SK-N-SH (cell line): ENCODE measurements around the gene AIMP1. TPM values are rescaled to one million over a fixed set of nuclear protein-coding genes. Genes with fewer than 3 reads are reported as not detected.

Source experiments
- CTCF ChIA-PET: fragments of 300-600, 350-600 bp; formaldehyde crosslinking; extraction: SDS; loops from one replicate; lab custom pipeline; 2021; lab: Yijun Ruan, JAX
- POLR2A ChIA-PET: fragments of 350-600 bp; sonication (Branson Sonifier 250); formaldehyde crosslinking; extraction: SDS; loops from one replicate; lab custom pipeline; 2020; ENCODE audit warnings: antibody characterized with exemption, inconsistent platforms; lab: Yijun Ruan, JAX
- DNase-seq: peaks from one replicate; pipeline ENCODE4 v3.0.0; 2012
- H2AFZ ChIP-seq: fragments of 200-600 bp; sonication (generic); 2 replicates; pipeline ENCODE4 v1.8.1; 2016; ENCODE audit warnings: antibody characterized with exemption, mild to moderate bottlenecking, low read depth
- H3F3A ChIP-seq: fragments of 200-600 bp; sonication (generic); replicated peaks from 2 replicates; pipeline ENCODE3; 2016; ENCODE audit warnings: antibody characterized with exemption, mild to moderate bottlenecking; ENCODE audit not compliant: insufficient read depth
- H3K27ac ChIP-seq, 2 experiments: fragments of 200-500 bp in 1 of 2; fragments of 200-600 bp in 1 of 2; sonication (Bioruptor generic) in 1 of 2; sonication (generic), shearing (Covaris generic) in 1 of 2; 2 replicates each; pipeline versions ENCODE4 v1.5.1 to v1.6.1; 2014 to 2016; ENCODE audit warnings: low read depth in 2 of 2, inconsistent platforms in 1 of 2, low read length in 1 of 2, mild to moderate bottlenecking in 1 of 2, mixed read lengths in 1 of 2
- H3K27me3 ChIP-seq: fragments of 200-600 bp; sonication (generic), shearing (Covaris generic); 2 replicates; pipeline ENCODE4 v1.6.1; 2016; ENCODE audit warnings: mixed run types; ENCODE audit not compliant: insufficient read depth
- H3K36me3 ChIP-seq, 2 experiments: fragments of 200-500 bp in 1 of 2; fragments of 200-600 bp in 1 of 2; sonication (Bioruptor generic) in 1 of 2; sonication (generic) in 1 of 2; replicated peaks in 1 of 2; 2 replicates each; pipeline versions ENCODE3 to v1.5.1; 2014 to 2016; ENCODE audit warnings: low read length in 1 of 2, mild to moderate bottlenecking in 1 of 2; ENCODE audit not compliant: insufficient read depth in 2 of 2, control insufficient read depth in 1 of 2
- H3K4me1 ChIP-seq, 2 experiments: fragments of 200-500 bp in 1 of 2; fragments of 200-600 bp in 1 of 2; sonication (Bioruptor generic) in 1 of 2; sonication (generic), shearing (Covaris generic) in 1 of 2; 2 replicates each; pipeline versions ENCODE4 v1.5.1 to v1.6.1; 2014 to 2016; ENCODE audit warnings: low read depth in 1 of 2, low read length in 1 of 2, mixed run types in 1 of 2; ENCODE audit not compliant: insufficient read depth in 2 of 2, control insufficient read depth in 1 of 2
- H3K4me2 ChIP-seq: fragments of 200-600 bp; sonication (generic), shearing (Covaris generic); 2 replicates; pipeline ENCODE4 v1.6.1; 2017; ENCODE audit warnings: mixed run types
- H3K4me3 ChIP-seq, 2 experiments: fragments of 200-500 bp in 1 of 2; fragments of 200-600 bp in 1 of 2; sonication (Bioruptor generic) in 1 of 2; sonication (generic), shearing (Covaris generic) in 1 of 2; 2 replicates each; pipeline versions ENCODE4 v1.5.1 to v1.8.1; 2014 to 2016; ENCODE audit warnings: low read depth in 2 of 2, inconsistent platforms in 1 of 2, low read length in 1 of 2, mild to moderate bottlenecking in 1 of 2, mixed read lengths in 1 of 2, moderate library complexity in 1 of 2
- H3K79me2 ChIP-seq: fragments of 200-600 bp; sonication (generic); 2 replicates; pipeline ENCODE4 v1.8.1; 2017; ENCODE audit warnings: mild to moderate bottlenecking; ENCODE audit not compliant: insufficient read depth
- H3K9ac ChIP-seq: fragments of 200-600 bp; sonication (generic); 2 replicates; pipeline ENCODE4 v1.6.1; 2017; ENCODE audit warnings: mixed run types
- H3K9me2 ChIP-seq: fragments of 200-600 bp; sonication (generic); 2 replicates; pipeline ENCODE4 v1.6.1; 2017; ENCODE audit warnings: mixed run types
- H3K9me3 ChIP-seq: fragments of 200-600 bp; sonication (generic); 2 replicates; pipeline ENCODE4 v1.6.1; 2017; ENCODE audit warnings: mixed run types, mild to moderate bottlenecking, moderate library complexity
- H4K20me1 ChIP-seq: fragments of 200-600 bp; sonication (generic); 2 replicates; pipeline ENCODE4 v1.6.1; 2017; ENCODE audit warnings: mild to moderate bottlenecking, mixed run types; ENCODE audit not compliant: insufficient read depth
- CHD2 ChIP-seq: fragments of 150-350 bp; IDR thresholded peaks from 2 replicates; pipeline ENCODE4 v1.6.1; 2018; ENCODE audit warnings: low read length; ENCODE audit not compliant: partially characterized antibody
- FOXJ3 ChIP-seq: sonication (generic); formaldehyde crosslinking; IDR thresholded peaks from 2 replicates; pipeline ENCODE4 v1.5.1; 2020; ENCODE audit warnings: mild to moderate bottlenecking, missing genetic modification reagents
- FOXM1 ChIP-seq: IDR thresholded peaks from 2 replicates; pipeline ENCODE4 v1.4.0; 2012; ENCODE audit warnings: low read depth, mild to moderate bottlenecking
- GABPA ChIP-seq: IDR thresholded peaks from 2 replicates; pipeline ENCODE4 v1.4.0; 2012; ENCODE audit warnings: low read depth, mild to moderate bottlenecking
- GATA2 ChIP-seq: sonication (generic); formaldehyde crosslinking; IDR thresholded peaks from 2 replicates; pipeline ENCODE4 v1.5.0; 2020; ENCODE audit warnings: mild to moderate bottlenecking, missing genetic modification reagents
- IRF3 ChIP-seq: fragments of 150-350 bp; IDR thresholded peaks from 2 replicates; pipeline ENCODE4 v1.6.1; 2016; ENCODE audit warnings: mild to moderate bottlenecking, low read depth, low read length
- JUND ChIP-seq: IDR thresholded peaks from 2 replicates; pipeline ENCODE4 v1.4.0; 2012
- MEF2A ChIP-seq: IDR thresholded peaks from 2 replicates; pipeline ENCODE4 v1.4.0; 2012; ENCODE audit warnings: low read depth, borderline replicate concordance
- NRF1 ChIP-seq: IDR thresholded peaks from 2 replicates; pipeline ENCODE4 v1.6.1; 2012; ENCODE audit warnings: low read depth, mild to moderate bottlenecking, low read length
- RAD21 ChIP-seq: IDR thresholded peaks from 2 replicates; pipeline ENCODE4 v1.6.1; 2012; ENCODE audit warnings: mild to moderate bottlenecking, low read length
- RFX5 ChIP-seq: IDR thresholded peaks from 2 replicates; pipeline ENCODE4 v1.6.1; 2012; ENCODE audit warnings: mild to moderate bottlenecking, improper control_type of control experiment, low read length
- SIN3A ChIP-seq: IDR thresholded peaks from 2 replicates; pipeline ENCODE4 v1.6.1; 2012; ENCODE audit warnings: low read depth, mild to moderate bottlenecking, low read length, moderate library complexity, borderline replicate concordance
- SMC3 ChIP-seq: IDR thresholded peaks from 2 replicates; pipeline ENCODE4 v1.6.1; 2012; ENCODE audit warnings: low read depth, low read length, improper control_type of control experiment
- WGBS: methylation state at CpG from one replicate; pipeline ENCODE4 v1.1.6; 2017; ENCODE audit warnings: low lambda C conversion rate; 5-methylcytosine and 5-hydroxymethylcytosine counted together
- polyA plus RNA-seq, 3 experiments: library from polyadenylated mRNA; depleted of rRNA; stranded (reverse); fragments of >200 nt; gene quantifications; 2 replicates each; pipeline ENCODE4 v1.2.3, GENCODE V29; 2012
- TF ChIP-seq, protein P1 (sequence below): IDR thresholded peaks from 2 replicates; pipeline ENCODE4 v1.4.0; 2012; ENCODE audit warnings: low read depth
- TF ChIP-seq, protein P2 (sequence below): IDR thresholded peaks from 2 replicates; pipeline ENCODE4 v1.4.0; 2012; ENCODE audit warnings: low read depth, borderline replicate concordance
- TF ChIP-seq, protein P3 (sequence below): IDR thresholded peaks from 2 replicates; pipeline ENCODE4 v1.6.1; 2012; ENCODE audit warnings: mild to moderate bottlenecking, low read depth, low read length, moderate library complexity

Gene AIMP1
- polyA plus RNA-seq, 1 of the 3 experiments (the other 2 are of a cell fraction), result 14.0 TPM

DNA sequence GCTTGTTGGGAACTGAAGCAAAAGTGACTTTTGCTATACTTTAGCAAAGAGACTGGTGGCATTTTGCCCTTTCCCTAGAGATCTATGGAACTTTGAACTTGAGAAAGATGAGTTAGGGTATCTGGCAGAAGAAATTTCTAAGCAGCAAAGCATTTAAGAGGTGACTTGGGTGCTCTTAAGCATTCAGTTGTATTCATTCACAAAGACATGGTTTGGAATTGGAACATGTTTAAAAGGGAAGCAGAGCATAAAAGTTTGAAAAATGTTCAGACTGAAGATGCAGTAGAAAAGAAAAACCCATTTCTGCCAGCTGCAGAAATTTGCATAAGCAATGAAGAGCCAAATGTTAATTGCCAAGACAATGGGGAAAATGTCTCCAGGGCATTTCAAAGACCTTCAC, 21.6 kb downstream of the AIMP1 start (continued):
- TF ChIP-seq, protein P1, sequence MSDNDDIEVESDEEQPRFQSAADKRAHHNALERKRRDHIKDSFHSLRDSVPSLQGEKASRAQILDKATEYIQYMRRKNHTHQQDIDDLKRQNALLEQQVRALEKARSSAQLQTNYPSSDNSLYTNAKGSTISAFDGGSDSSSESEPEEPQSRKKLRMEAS, result no peak
- TF ChIP-seq IRF3, result no peak
- TF ChIP-seq FOXJ3 (CRISPR knock-in tag), result no peak
- TF ChIP-seq JUND, result no peak
- no peak for TF ChIP-seq SIN3A
- TF ChIP-seq, all 33 proteins: peak for 0

DNA sequence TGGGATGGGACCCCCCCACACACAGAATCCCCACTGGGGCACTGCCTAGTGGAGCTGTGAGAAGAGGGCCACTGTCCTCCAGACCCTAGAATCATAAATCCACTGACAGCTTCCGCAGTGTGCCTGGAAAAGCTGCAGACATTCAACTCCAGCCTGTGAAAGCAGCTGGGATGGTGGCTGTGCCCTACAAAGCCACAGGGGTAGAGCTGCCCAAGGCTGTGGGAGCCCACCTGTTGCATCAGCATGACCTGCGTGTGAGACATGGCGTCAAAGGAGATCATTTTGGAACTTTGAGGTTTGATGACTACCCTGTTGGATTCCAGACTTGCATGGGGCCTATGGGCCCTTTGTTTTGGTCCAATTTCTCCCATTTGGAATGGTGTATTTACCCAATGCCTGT, 22.3 kb downstream of the AIMP1 start:
- ChIA-PET POLR2A (no interaction called here), CTCF (interaction anchor here (0.7 to 1.0 kb wide), 2 partner anchors 9 to 12 kb away, joined by 3 read pairs; no protein-coding TSS in a partner anchor)
- Histone ChIP-seq H3K79me2 (peaks cover 36% of the 10 kb centered on the region; the same call in 1 of the 2 replicates), H2AFZ (no peak overlapping the region), H3K27ac (no peak overlapping the region), H3K36me3 (peaks cover 39 to 74% of the 10 kb centered on the region in 2 experiments), H3K9ac (no peak overlapping the region), H4K20me1 (no peaks in the 10 kb centered on the region), H3K9me2 (no peaks in the 10 kb centered on the region), H3K27me3 (no peaks in the 10 kb centered on the region), H3K4me1 (no peaks in the 10 kb centered on the region), H3K4me2 (no peak overlapping the region), H3K4me3 (no peak overlapping the region), H3K9me3 (0 out of 2 replicates have a peak, but pooled peaks cover 8% of the 10 kb centered on the region), H3F3A (peaks cover 18% of the 10 kb centered on the region)
- 93% methylated on average over 3 of the region's 3 CpGs for WGBS
- DNase-seq, result no peak
- TF ChIP-seq, protein P2, sequence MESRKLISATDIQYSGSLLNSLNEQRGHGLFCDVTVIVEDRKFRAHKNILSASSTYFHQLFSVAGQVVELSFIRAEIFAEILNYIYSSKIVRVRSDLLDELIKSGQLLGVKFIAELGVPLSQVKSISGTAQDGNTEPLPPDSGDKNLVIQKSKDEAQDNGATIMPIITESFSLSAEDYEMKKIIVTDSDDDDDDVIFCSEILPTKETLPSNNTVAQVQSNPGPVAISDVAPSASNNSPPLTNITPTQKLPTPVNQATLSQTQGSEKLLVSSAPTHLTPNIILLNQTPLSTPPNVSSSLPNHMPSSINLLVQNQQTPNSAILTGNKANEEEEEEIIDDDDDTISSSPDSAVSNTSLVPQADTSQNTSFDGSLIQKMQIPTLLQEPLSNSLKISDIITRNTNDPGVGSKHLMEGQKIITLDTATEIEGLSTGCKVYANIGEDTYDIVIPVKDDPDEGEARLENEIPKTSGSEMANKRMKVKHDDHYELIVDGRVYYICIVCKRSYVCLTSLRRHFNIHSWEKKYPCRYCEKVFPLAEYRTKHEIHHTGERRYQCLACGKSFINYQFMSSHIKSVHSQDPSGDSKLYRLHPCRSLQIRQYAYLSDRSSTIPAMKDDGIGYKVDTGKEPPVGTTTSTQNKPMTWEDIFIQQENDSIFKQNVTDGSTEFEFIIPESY, result no peak
- TF ChIP-seq SMC3, result no peak
- no peak for TF ChIP-seq NRF1
- TF ChIP-seq FOXM1, result no peak
- TF ChIP-seq, protein P1, result no peak
- TF ChIP-seq FOXJ3 (CRISPR knock-in tag), result no peak
- TF ChIP-seq, protein P3, sequence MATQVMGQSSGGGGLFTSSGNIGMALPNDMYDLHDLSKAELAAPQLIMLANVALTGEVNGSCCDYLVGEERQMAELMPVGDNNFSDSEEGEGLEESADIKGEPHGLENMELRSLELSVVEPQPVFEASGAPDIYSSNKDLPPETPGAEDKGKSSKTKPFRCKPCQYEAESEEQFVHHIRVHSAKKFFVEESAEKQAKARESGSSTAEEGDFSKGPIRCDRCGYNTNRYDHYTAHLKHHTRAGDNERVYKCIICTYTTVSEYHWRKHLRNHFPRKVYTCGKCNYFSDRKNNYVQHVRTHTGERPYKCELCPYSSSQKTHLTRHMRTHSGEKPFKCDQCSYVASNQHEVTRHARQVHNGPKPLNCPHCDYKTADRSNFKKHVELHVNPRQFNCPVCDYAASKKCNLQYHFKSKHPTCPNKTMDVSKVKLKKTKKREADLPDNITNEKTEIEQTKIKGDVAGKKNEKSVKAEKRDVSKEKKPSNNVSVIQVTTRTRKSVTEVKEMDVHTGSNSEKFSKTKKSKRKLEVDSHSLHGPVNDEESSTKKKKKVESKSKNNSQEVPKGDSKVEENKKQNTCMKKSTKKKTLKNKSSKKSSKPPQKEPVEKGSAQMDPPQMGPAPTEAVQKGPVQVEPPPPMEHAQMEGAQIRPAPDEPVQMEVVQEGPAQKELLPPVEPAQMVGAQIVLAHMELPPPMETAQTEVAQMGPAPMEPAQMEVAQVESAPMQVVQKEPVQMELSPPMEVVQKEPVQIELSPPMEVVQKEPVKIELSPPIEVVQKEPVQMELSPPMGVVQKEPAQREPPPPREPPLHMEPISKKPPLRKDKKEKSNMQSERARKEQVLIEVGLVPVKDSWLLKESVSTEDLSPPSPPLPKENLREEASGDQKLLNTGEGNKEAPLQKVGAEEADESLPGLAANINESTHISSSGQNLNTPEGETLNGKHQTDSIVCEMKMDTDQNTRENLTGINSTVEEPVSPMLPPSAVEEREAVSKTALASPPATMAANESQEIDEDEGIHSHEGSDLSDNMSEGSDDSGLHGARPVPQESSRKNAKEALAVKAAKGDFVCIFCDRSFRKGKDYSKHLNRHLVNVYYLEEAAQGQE, result no peak
- no peak for TF ChIP-seq GATA2 (CRISPR knock-in tag)
- TF ChIP-seq MEF2A, result no peak
- TF ChIP-seq SIN3A, result no peak
- TF ChIP-seq CHD2, result no peak
- TF ChIP-seq RAD21, result no peak
- no peak for TF ChIP-seq RFX5
- TF ChIP-seq GABPA, result no peak
